Body of pancreas (tissue), 4 donors: Measurements from ENCODE around the gene KPNA4. TPM values are rescaled to one million over a fixed set of nuclear protein-coding genes. Genes with fewer than 3 reads are reported as not detected.

Experiments
- ATAC-seq: fragments of 150-250 bp; one replicate; pipeline ENCODE4 v1.9.1; 2016
- DNase-seq, 4 donors: peaks; one replicate each; pipeline ENCODE4 v3.0.0-alpha.2; 2019
- H3K27ac ChIP-seq, 4 donors: fragments of 200-600 bp; sonication (generic); 1 replicate in 3 of 4; 2 replicates in 1 of 4; pipeline versions ENCODE4 v1.5.1 to v1.6.1; 2016 to 2019; ENCODE audit warnings: mild to moderate bottlenecking in 1 of 4, mixed read lengths in 1 of 4, moderate library complexity in 1 of 4
- H3K27me3 ChIP-seq, 2 donors: fragments of 200-600 bp; sonication (generic); one replicate each; pipeline ENCODE4 v1.6.0; 2016; ENCODE audit warnings: mild to moderate bottlenecking in 1 of 2
- H3K36me3 ChIP-seq, 2 donors: fragments of 200-600 bp; sonication (generic); replicated peaks in 1 of 2; 2 replicates each; pipeline ENCODE4 v1.5.1; 2016; ENCODE audit warnings: low read depth in 2 of 2; ENCODE audit not compliant: insufficient read depth in 1 of 2
- H3K4me1 ChIP-seq: fragments of 200-600 bp; sonication (generic); one replicate; pipeline ENCODE4 v1.6.0; 2016
- H3K4me3 ChIP-seq, 2 donors: fragments of 200-600 bp; sonication (generic); 1 replicate in 1 of 2; 2 replicates in 1 of 2; pipeline ENCODE4 v1.5.1; 2016 to 2019
- H3K9me3 ChIP-seq, 3 donors: fragments of 200-600 bp; sonication (generic); 1 replicate in 2 of 3; 2 replicates in 1 of 3; pipeline ENCODE4 v1.5.1; 2016
- POLR2A ChIP-seq, 3 donors: fragments of 450-650 bp; IDR thresholded peaks; one replicate each; pipeline ENCODE4 v1.6.1; 2016; ENCODE audit warnings: antibody characterized with exemption in 3 of 3, mild to moderate bottlenecking in 2 of 3
- WGBS, 2 donors: methylation state at CpG; one replicate each; pipeline ENCODE4 v1.1.5; 2017; 5-methylcytosine and 5-hydroxymethylcytosine counted together
- intact Hi-C: fragments of 100-400 bp; cut with DNase I; formaldehyde crosslinking; loops from one replicate; pipeline ENCODE4 v1.15.1; 2023
- total RNA-seq, 2 donors: library from RNA; depleted of rRNA; stranded (reverse); fragments of >200 nt; gene quantifications; one replicate each; pipeline ENCODE4 v1.1.0, GENCODE V29; 2016
- TF ChIP-seq, protein P1 (sequence below), 7 experiments: fragments of 450-650 bp in 4 of 7; fragments of 200-600 bp in 3 of 7; sonication (generic) in 3 of 7; IDR thresholded peaks; one replicate each; pipeline ENCODE4 v1.5.1; 2016 to 2019; ENCODE audit warnings: antibody characterized with exemption in 7 of 7

Gene KPNA4
- total RNA-seq, 2 donors from 2014 or later = 9.6 to 14.3 TPM

DNA sequence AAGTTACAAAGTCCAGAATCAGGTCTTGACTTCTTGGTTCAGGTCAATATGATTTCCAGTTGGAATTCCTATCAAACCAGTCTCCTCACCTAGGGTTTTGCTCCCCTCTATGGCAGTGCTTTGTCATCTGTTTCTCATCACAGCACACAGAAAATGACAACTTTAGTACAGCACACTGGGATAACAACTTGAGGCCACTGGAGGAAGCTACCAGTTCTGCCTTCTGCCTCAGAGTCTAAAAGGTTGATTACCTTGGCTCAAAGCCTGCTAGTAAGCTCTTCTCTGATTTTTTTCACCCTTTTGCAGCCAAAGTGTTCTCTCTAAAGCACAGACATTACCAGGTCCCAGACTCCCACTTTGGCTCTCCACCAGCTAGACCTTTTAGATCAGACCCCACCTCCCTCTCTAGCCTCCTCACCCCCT lies 90.9 kb downstream of the KPNA4 start:
- no peak for TF ChIP-seq POLR2A (IDR thresholded peaks at IDR 0.05)
- TF ChIP-seq, protein P1, sequence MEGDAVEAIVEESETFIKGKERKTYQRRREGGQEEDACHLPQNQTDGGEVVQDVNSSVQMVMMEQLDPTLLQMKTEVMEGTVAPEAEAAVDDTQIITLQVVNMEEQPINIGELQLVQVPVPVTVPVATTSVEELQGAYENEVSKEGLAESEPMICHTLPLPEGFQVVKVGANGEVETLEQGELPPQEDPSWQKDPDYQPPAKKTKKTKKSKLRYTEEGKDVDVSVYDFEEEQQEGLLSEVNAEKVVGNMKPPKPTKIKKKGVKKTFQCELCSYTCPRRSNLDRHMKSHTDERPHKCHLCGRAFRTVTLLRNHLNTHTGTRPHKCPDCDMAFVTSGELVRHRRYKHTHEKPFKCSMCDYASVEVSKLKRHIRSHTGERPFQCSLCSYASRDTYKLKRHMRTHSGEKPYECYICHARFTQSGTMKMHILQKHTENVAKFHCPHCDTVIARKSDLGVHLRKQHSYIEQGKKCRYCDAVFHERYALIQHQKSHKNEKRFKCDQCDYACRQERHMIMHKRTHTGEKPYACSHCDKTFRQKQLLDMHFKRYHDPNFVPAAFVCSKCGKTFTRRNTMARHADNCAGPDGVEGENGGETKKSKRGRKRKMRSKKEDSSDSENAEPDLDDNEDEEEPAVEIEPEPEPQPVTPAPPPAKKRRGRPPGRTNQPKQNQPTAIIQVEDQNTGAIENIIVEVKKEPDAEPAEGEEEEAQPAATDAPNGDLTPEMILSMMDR (IDR thresholded peaks at IDR 0.05) = no peak
- Histone ChIP-seq H3K27me3 (no peaks in the 10 kb centered on the region), H3K4me1 (no peaks in the 10 kb centered on the region), H3K36me3 (no peaks in the 10 kb centered on the region), H3K9me3 (peaks cover 0 to 12% (median 0%) of the 10 kb centered on the region in 3 donors), H3K27ac (no peak overlapping the region), H3K4me3 (no peak overlapping the region)
- ATAC-seq (no peak), DNase-seq (no peak)
- intact Hi-C loops = no loop called here

DNA sequence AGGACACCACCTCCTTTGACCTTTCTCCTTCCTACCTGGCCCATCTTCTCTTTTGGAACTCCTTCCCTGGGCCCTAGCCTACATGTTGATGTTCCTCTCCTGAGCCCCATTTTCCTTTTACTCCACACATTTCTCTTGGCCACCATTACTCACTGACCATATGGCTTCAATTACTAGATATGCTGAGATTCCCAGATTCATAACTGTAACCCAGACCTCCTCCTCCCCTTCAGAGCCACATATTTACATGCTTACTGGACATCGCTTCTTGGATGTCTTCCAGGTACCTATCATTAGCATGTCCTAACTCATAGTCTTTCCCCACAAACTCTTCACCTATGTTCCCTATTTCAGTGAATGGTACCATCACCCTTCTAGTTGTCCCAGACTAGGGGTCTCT lies 91.4 kb downstream of the KPNA4 start:
- H3K27ac ChIP-seq = no peak overlapping the region
- H3K9me3 ChIP-seq = peaks cover 0 to 12% (median 0%) of the 10 kb centered on the region in 3 donors
- H3K36me3 ChIP-seq = no peaks in the 10 kb centered on the region
- no peaks in the 10 kb centered on the region for H3K4me1 ChIP-seq
- intact Hi-C loops = no loop called here
- DNase-seq = no peak
- WGBS, 2 donors = 61 to 66% methylated on average over 1 of the region's 1 CpG
- no peak for TF ChIP-seq POLR2A (IDR thresholded peaks at IDR 0.05)
- TF ChIP-seq, protein P1 (IDR thresholded peaks at IDR 0.05) = no peak
- H3K27me3 ChIP-seq = no peaks in the 10 kb centered on the region
- no peak overlapping the region for H3K4me3 ChIP-seq
- ATAC-seq = no peak

DNA sequence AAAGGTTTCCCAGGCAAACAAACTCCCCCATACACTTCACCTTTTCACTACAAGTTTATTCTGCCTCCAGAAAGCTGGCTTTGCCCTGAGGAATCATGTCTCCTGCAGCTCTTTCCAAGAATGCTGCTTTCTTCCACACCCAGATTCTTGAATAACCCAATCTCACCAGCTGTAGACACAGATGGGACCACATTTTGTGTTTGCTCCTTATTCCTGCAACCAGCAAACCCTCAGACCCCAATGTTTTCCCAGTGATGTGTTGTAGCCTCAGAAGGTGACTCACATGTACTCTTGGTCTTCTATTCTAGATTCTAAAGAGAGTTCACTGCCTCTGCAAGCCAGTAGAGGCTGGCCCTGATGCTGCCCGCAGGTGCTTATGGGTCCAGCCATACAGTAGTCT lies 92.2 kb downstream of the KPNA4 start:
- ATAC-seq = no peak
- peaks cover 0 to 12% (median 0%) of the 10 kb centered on the region in 3 donors for H3K9me3 ChIP-seq
- H3K27ac ChIP-seq = no peak overlapping the region
- WGBS, 2 donors = 18 to 35% methylated on average over 1 of the region's 1 CpG
- no peaks in the 10 kb centered on the region for H3K4me1 ChIP-seq
- no peaks in the 10 kb centered on the region for H3K36me3 ChIP-seq
- no peak for DNase-seq
- no peaks in the 10 kb centered on the region for H3K27me3 ChIP-seq
- TF ChIP-seq, protein P1 (IDR thresholded peaks at IDR 0.05) = no peak
- intact Hi-C loops = no loop called here
- no peak overlapping the region for H3K4me3 ChIP-seq

DNA sequence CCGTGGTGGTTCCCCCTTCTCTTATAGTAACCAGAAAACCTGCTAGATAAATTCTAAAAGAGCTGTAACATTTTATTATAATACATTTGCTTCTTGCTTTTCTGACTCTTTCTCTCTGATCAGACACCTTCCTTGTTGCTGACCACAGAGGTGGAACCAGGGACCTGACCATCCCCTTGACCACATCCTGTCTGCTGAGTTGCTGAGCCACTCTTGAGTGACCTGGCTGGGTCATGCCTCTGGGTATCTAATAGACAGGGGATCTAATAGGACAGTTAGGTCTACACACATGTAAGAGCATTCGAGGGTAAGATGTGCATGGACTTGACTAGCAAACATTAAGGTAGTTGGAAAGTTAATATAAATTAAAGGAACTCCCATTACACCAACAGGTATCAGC lies 93.0 kb downstream of the KPNA4 start:
- Histone ChIP-seq H3K4me3 (no peak overlapping the region), H3K4me1 (no peaks in the 10 kb centered on the region), H3K27ac (no peak overlapping the region), H3K9me3 (peaks cover 0 to 12% (median 0%) of the 10 kb centered on the region in 3 donors), H3K36me3 (no peaks in the 10 kb centered on the region), H3K27me3 (no peaks in the 10 kb centered on the region)
- no peak for ATAC-seq
- intact Hi-C loops = no loop called here
- no peak for TF ChIP-seq POLR2A (IDR thresholded peaks at IDR 0.05)
- TF ChIP-seq, protein P1 (IDR thresholded peaks at IDR 0.05) = no peak
- 44 to 45% methylated on average over 2 of the region's 2 CpGs for WGBS, 2 donors
- DNase-seq = no peak

DNA sequence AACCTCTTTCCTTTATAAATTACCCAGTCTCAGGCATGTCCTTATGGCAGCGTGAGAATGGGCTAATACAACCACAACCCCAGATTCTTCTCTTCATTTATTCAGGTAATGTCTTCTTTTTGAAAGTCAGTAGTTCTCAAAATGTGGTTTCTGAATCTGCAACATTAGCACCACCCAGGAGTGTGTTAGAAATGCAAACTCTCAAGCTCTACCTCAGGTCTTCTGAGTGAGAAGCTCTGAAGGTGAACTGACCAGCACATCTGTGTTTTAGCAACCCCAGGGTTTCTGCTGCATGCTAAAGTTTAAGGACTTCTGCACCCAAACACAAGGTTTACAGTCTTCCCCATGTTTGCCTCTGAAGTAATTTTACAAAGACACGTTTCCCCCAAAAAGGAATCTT lies 93.5 kb downstream of the KPNA4 start:
- H3K4me1 ChIP-seq = no peaks in the 10 kb centered on the region
- no peaks in the 10 kb centered on the region for H3K36me3 ChIP-seq
- TF ChIP-seq, protein P1 (IDR thresholded peaks at IDR 0.05) = no peak
- TF ChIP-seq POLR2A (IDR thresholded peaks at IDR 0.05) = no peak
- H3K4me3 ChIP-seq = no peak overlapping the region
- H3K27ac ChIP-seq = no peak overlapping the region
- 47 to 66% methylated on average over 2 of the region's 2 CpGs for WGBS, 2 donors
- no peaks in the 10 kb centered on the region for H3K27me3 ChIP-seq
- ATAC-seq (no peak), DNase-seq (no peak)
- intact Hi-C loops = no loop called here
- H3K9me3 ChIP-seq = peaks cover 0 to 12% (median 0%) of the 10 kb centered on the region in 3 donors
